GM12875 (cell line): ENCODE measurements around the gene SLC7A14.

Source experiments
- H3K4me3 ChIP-seq: one replicate; pipeline ENCODE4 v1.5.1; 2011; ENCODE audit warnings: low read depth, low read length, control low read depth
- CTCF ChIP-seq: IDR thresholded peaks from 2 replicates; pipeline ENCODE4 v1.5.1; 2011; ENCODE audit warnings: low read depth, mild to moderate bottlenecking, control low read depth, inconsistent platforms, low read length, moderate library complexity, borderline replicate concordance; ENCODE audit not compliant: insufficient read depth

The SLC7A14 gene

GRCh38 chr3:170480111-170480510 is 105.8 kb downstream of the SLC7A14 start:
- TF ChIP-seq CTCF: no peak
- H3K4me3 ChIP-seq: no peak overlapping the region

- no peak overlapping the region for H3K4me3 ChIP-seq
- no peak for TF ChIP-seq CTCF
These were observed 108.5 kb downstream of the SLC7A14 start for GRCh38 chr3:170477395-170477794.

- no peak for TF ChIP-seq CTCF
- H3K4me3 ChIP-seq: no peak overlapping the region
These were observed 109.6 kb downstream of the SLC7A14 start for GRCh38 chr3:170476291-170476690.

GRCh38 chr3:170475092-170475685 is 110.7 kb downstream of the SLC7A14 start:
- no peak overlapping the region for H3K4me3 ChIP-seq
- TF ChIP-seq CTCF: no peak

GRCh38 chr3:170473358-170473757 is 112.5 kb downstream of the SLC7A14 start:
- no peak for TF ChIP-seq CTCF
- H3K4me3 ChIP-seq: no peak overlapping the region

GRCh38 chr3:170471149-170471548 is 114.7 kb downstream of the SLC7A14 start:
- H3K4me3 ChIP-seq: no peak overlapping the region
- TF ChIP-seq CTCF: no peak

GRCh38 chr3:170470063-170471016 is 115.5 kb downstream of the SLC7A14 start:
- no peak overlapping the region for H3K4me3 ChIP-seq
- TF ChIP-seq CTCF: no peak
